SW480 (cell line): ENCODE results near the gene ANO9.

ENCODE experiments used
- DNase-seq: peaks from one replicate; pipeline ENCODE4 v3.0.0-alpha.2; 2016; ENCODE audit warnings: low spot score

The ANO9 gene

DNA sequence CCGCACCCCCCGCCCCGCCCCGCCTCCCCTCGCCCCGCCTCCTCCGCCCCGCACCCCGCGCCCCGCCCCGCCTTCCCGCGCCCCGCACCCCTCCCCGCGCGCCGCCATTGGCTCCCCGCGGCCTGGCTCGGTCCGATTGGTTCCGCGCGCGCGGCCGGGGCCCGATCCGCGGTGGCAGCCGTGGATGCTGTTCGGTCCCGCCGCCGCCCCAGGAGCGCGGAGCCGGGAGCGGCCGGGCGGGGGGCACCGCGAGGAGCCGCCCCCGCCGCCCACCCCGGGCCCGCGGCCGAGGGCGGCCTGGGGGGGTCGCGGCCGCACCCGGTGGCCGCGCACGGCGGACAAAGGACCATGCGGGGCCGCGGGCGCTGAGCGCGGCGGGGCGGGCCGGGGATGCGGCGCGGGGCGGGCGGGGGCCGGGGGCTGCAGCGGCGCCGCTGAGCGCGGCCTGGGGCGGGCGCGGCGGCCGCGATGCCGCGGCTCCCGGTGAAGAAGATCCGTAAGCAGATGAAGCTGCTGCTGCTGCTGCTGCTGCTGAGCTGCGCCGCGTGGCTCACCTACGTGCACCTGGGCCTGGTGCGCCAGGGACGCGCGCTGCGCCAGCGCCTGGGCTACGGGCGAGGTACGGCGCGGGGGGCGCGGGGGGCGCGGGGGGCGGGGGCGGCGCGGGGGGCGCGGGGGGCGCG lies 72.3 kb downstream of the ANO9 start, which contains the start of gene B4GALNT4:
TSS of gene B4GALNT4 (plus strand) at position 164 of the 683 bp plus-strand sequence. CDS start at position 469, 305 bp downstream.
- no peak for DNase-seq

DNA sequence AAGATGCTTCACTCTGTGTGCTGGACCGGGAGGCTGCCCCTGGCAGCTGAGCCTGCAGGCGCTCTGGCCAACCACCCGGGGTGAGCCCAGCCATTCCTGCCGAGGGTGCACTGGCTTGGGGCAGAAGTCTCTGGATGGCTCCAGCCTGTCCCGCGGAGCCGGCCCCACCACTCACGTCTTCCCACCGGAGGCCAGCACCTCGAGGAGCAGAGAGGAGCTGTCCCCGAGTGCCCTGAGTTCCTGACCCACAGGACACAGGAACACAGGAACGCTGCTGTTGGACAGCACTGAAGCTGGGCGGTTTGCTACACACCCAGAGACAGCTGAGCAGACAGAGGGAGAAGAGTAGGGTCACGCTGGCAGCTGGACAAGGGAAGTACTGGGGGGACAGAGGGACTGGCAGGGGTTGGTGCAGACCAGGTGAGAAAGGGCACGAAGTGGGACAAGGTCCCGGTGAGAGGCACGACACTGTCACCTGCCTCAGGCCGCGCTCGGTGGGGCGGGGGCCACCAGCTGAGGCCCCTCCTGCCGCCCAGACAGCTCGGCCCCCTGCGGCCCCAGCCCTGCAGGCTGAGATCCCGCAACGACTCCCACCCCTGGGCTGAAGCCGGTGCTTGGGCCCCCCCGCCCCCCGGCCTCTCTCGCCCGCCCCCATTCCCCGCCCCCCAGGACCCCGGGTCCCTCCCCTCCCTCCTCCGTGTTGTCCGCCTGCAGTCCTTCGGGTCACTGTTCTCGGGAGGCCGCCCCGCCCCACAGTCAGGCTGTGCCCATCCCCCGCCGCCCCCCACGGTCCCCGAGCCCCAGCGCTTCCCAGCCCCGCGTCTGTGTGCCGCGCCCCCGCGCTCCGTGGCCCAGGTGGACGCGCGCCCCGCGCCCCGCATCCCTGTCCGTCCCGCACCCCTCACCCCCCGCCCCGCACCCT lies 73.1 kb downstream of the ANO9 start:
- peak; percentile 21 for DNase-seq

DNA sequence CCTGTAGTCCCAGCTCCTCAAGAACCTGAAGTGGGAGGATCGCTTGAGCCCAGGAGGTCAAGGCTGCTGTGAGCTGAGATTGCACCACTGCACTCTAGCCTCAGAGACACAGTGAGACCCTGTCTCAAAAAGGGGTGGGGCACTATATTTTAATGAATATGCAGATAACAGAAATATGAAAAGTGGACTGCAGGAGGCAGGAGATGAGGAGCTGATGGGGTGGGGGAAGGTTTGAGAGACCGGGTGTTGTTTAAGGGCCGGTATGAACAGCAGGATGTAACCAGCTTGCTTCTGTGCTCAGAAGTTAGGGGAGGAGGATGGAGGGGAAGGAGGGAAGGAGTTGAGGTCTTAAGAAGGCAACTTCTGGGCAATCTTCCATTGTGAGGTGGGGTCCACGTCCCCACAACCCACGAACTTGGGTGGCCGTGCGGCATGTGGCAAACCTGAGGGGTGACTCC lies 73.8 kb downstream of the ANO9 start:
- DNase-seq = no peak
